ENCODE measurements around the gene LIG1. TPM values are rescaled to one million over a fixed set of nuclear protein-coding genes. Genes with fewer than 3 reads are reported as not detected.

The LIG1 gene
- total RNA-seq, 1 experiment from 2014 or later, result 115 TPM

DNA sequence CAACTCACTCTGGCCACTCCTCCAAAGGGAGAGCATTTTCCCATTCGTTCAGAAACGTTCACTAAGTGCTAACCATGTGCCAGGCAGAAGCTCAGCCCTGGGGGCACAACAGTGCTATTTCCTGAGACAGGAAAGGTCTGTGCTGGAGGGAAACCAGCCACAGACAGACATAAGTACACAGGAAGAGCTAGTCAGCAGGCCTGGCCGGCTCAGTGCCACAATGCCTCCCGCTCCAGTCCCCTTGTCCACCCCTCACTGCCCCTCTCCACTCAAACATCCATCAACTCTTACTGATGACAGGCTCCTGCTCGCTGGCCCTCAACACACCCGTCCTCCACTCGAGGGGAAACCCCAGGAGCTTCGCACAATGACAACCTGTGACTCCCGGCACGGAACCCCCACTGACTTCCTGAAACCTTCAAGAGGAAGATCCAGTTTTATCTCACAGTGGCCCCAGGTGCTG, 48.2 kb downstream of the LIG1 start:
- Mint-ChIP-seq H3K27ac (peak overlapping the region in 1 of 3 experiments; percentile 91; a peak in 3 of 7 replicates), H3K4me3 (peak overlapping the region in 1 of 2 experiments; percentile 31; a peak in 2 of 5 replicates), H3K27me3 (ENCODE audit: low read depth) (no peaks in the 10 kb centered on the region), H3K36me3 (ENCODE audit: insufficient read depth in 1 of 3, low read depth in 3 of 3) (peaks cover 52 to 82% (median 82%) of the 10 kb centered on the region in 3 experiments), H3K9me3 (no peaks in the 10 kb centered on the region), H3K4me1 (peaks cover 8 to 11% of the 10 kb centered on the region in 2 experiments)
- Histone ChIP-seq H2BK12ac (ENCODE audit: insufficient read length, low read depth, low read length) (no peak overlapping the region), H3K9me3 (ENCODE audit: control insufficient read depth, low read depth, low read length) (no peaks in the 10 kb centered on the region), H3K9ac (ENCODE audit: extremely low read depth, insufficient read length, low read length) (no peak overlapping the region), H3K4ac (ENCODE audit: low read depth, low read length) (no peak overlapping the region), H3K23ac (ENCODE audit: insufficient read length, low read depth, low read length) (no peak overlapping the region), H3K4me2 (ENCODE audit: insufficient read depth, insufficient read length, low read length) (no peak overlapping the region), H2BK5ac (ENCODE audit: insufficient read length, low read length) (no peak overlapping the region), H4K8ac (replicated peaks; ENCODE audit: insufficient read length, low read depth, low read length) (no peak overlapping the region), H4K20me1 (ENCODE audit: control insufficient read depth, insufficient read depth, insufficient read length) (no peaks in the 10 kb centered on the region), H2AFZ (ENCODE audit: low read length) (no peak overlapping the region), H3K79me1 (ENCODE audit: insufficient read depth, low read depth, low read length, poor library complexity, severe bottlenecking) (no peaks in the 10 kb centered on the region), H3K18ac (ENCODE audit: insufficient read length, low read depth, low read length) (no peak overlapping the region), H2BK120ac (ENCODE audit: low read depth, low read length, poor library complexity, severe bottlenecking) (no peak overlapping the region), H2BK20ac (ENCODE audit: low read depth, low read length, poor library complexity, severe bottlenecking) (no peak overlapping the region), H3K27me3 (ENCODE audit: insufficient read depth, low read length) (no peaks in the 10 kb centered on the region), H3K27ac (ENCODE audit: insufficient read length, low read depth, low read length) (no peak overlapping the region), H3T11ph (ENCODE audit: low read length) (no peak overlapping the region), H4K91ac (ENCODE audit: insufficient read length, low read depth, low read length) (no peak overlapping the region), H2AK5ac (ENCODE audit: insufficient read length, low read length) (no peak overlapping the region), H3K4me1 (ENCODE audit: insufficient read depth, low read length) (no peaks in the 10 kb centered on the region), H2BK15ac (ENCODE audit: low read depth, low read length) (no peak overlapping the region), H3K56ac (ENCODE audit: insufficient read length, low read depth, low read length) (no peak overlapping the region), H4K5ac (ENCODE audit: insufficient read length, low read depth, low read length) (no peak overlapping the region), H3K23me2 (ENCODE audit: insufficient read length, low read depth, low read length, poor library complexity, severe bottlenecking) (no peaks in the 10 kb centered on the region), H3K14ac (ENCODE audit: insufficient read depth, low read length) (no peak overlapping the region), H3K79me2 (ENCODE audit: insufficient read depth, low read length) (no peaks in the 10 kb centered on the region)
- DNase-seq, result no peak
- WGBS (ENCODE audit: extremely low coverage, insufficient read length, low lambda C conversion rate), result no CpG with 5 or more reads among the region's 10 CpGs
- TF ChIP-seq, protein P1, sequence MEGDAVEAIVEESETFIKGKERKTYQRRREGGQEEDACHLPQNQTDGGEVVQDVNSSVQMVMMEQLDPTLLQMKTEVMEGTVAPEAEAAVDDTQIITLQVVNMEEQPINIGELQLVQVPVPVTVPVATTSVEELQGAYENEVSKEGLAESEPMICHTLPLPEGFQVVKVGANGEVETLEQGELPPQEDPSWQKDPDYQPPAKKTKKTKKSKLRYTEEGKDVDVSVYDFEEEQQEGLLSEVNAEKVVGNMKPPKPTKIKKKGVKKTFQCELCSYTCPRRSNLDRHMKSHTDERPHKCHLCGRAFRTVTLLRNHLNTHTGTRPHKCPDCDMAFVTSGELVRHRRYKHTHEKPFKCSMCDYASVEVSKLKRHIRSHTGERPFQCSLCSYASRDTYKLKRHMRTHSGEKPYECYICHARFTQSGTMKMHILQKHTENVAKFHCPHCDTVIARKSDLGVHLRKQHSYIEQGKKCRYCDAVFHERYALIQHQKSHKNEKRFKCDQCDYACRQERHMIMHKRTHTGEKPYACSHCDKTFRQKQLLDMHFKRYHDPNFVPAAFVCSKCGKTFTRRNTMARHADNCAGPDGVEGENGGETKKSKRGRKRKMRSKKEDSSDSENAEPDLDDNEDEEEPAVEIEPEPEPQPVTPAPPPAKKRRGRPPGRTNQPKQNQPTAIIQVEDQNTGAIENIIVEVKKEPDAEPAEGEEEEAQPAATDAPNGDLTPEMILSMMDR (conservative IDR thresholded peaks at IDR 0.05), result no peak

Data from H9 (cell line).